Measurements from ENCODE around the gene CEP112. TPM values are rescaled to one million over a fixed set of nuclear protein-coding genes. Genes with fewer than 3 reads are reported as not detected.

Gene CEP112
- polyA plus RNA-seq, 1 donor (not counting 4 experiments of a cell fraction or from before 2014, with no cell fraction given), result 2.6 TPM

- no peaks in the 10 kb centered on the region for H3K4me1 ChIP-seq (ENCODE audit: control insufficient read depth, extremely low read depth, insufficient read depth, low read length)
- no peaks in the 10 kb centered on the region for H3K36me3 ChIP-seq (ENCODE audit: control insufficient read depth in 2 of 2, extremely low read depth in 1 of 2, insufficient read depth in 2 of 2, low read length in 2 of 2)
- no peaks in the 10 kb centered on the region for H3K9me1 ChIP-seq (ENCODE audit: control insufficient read depth, extremely low read depth, insufficient read depth, low read length)
- no peak overlapping the region for H3K4me3 ChIP-seq (ENCODE audit: control insufficient read depth in 2 of 3, extremely low read depth in 1 of 3, insufficient read depth in 2 of 3, low read depth in 1 of 3, low read length in 3 of 3)
- no peaks in the 10 kb centered on the region for H3K27me3 ChIP-seq (ENCODE audit: control insufficient read depth, extremely low read depth, insufficient read depth, low read length)
- H4K20me1 ChIP-seq (ENCODE audit: control insufficient read depth, extremely low read depth, insufficient read depth, low read length), result no peaks in the 10 kb centered on the region
- dilution Hi-C loops (cut with MboI; ENCODE audit: extremely low pct_ligation_motif_present, low sequenced_read_pairs), result no loop called here
- H3K79me2 ChIP-seq (ENCODE audit: control insufficient read depth, insufficient read depth, low read length), result no peaks in the 10 kb centered on the region
- H3K9ac ChIP-seq (ENCODE audit: control insufficient read depth, extremely low read depth, insufficient read depth, low read length), result no peak overlapping the region
- H3K4me2 ChIP-seq (ENCODE audit: control insufficient read depth, extremely low read depth, insufficient read depth, low read depth, low read length), result no peak overlapping the region
- FAIRE-seq (no peak), DNase-seq (ENCODE audit: low read depth, low spot score) (no peak)
- no peak overlapping the region for H3K27ac ChIP-seq (ENCODE audit: control insufficient read depth, insufficient read depth, low read length)
- H2AFZ ChIP-seq (ENCODE audit: control insufficient read depth, low read length), result no peak overlapping the region
- no peak for TF ChIP-seq CTCF (optimal IDR thresholded peaks at IDR 0.05 in 1 of 3, IDR thresholded peaks at IDR 0.05 in 1 of 3, conservative IDR thresholded peaks at IDR 0.05 in 1 of 3; ENCODE audit: extremely low read depth in 1 of 3, insufficient read depth in 2 of 3, low read length in 3 of 3)
- TF ChIP-seq EZH2 (IDR thresholded peaks at IDR 0.05; ENCODE audit: low read length), result no peak
- no peaks in the 10 kb centered on the region for H3K9me3 ChIP-seq (ENCODE audit: control insufficient read depth, low read depth, low read length)
Measured at GRCh38 chr17:65898651-65899050, 293.3 kb downstream of the CEP112 start.

GRCh38 chr17:65896889-65897288, 295.0 kb downstream of the CEP112 start:
- DNase-seq (ENCODE audit: low read depth, low spot score) (no peak), FAIRE-seq (no peak)
- no peak overlapping the region for H2AFZ ChIP-seq (ENCODE audit: control insufficient read depth, low read length)
- H3K36me3 ChIP-seq (ENCODE audit: control insufficient read depth in 2 of 2, extremely low read depth in 1 of 2, insufficient read depth in 2 of 2, low read length in 2 of 2), result no peaks in the 10 kb centered on the region
- no peaks in the 10 kb centered on the region for H3K79me2 ChIP-seq (ENCODE audit: control insufficient read depth, insufficient read depth, low read length)
- H3K9ac ChIP-seq (ENCODE audit: control insufficient read depth, extremely low read depth, insufficient read depth, low read length), result no peak overlapping the region
- H3K4me3 ChIP-seq (ENCODE audit: control insufficient read depth in 2 of 3, extremely low read depth in 1 of 3, insufficient read depth in 2 of 3, low read depth in 1 of 3, low read length in 3 of 3), result no peak overlapping the region
- no peaks in the 10 kb centered on the region for H3K9me1 ChIP-seq (ENCODE audit: control insufficient read depth, extremely low read depth, insufficient read depth, low read length)
- no peaks in the 10 kb centered on the region for H3K27me3 ChIP-seq (ENCODE audit: control insufficient read depth, extremely low read depth, insufficient read depth, low read length)
- H3K4me2 ChIP-seq (ENCODE audit: control insufficient read depth, extremely low read depth, insufficient read depth, low read depth, low read length), result no peak overlapping the region
- no peak for TF ChIP-seq CTCF (optimal IDR thresholded peaks at IDR 0.05 in 1 of 3, IDR thresholded peaks at IDR 0.05 in 1 of 3, conservative IDR thresholded peaks at IDR 0.05 in 1 of 3; ENCODE audit: extremely low read depth in 1 of 3, insufficient read depth in 2 of 3, low read length in 3 of 3)
- TF ChIP-seq EZH2 (IDR thresholded peaks at IDR 0.05; ENCODE audit: low read length), result no peak
- H4K20me1 ChIP-seq (ENCODE audit: control insufficient read depth, extremely low read depth, insufficient read depth, low read length), result no peaks in the 10 kb centered on the region
- no peaks in the 10 kb centered on the region for H3K9me3 ChIP-seq (ENCODE audit: control insufficient read depth, low read depth, low read length)
- dilution Hi-C loops (cut with MboI; ENCODE audit: extremely low pct_ligation_motif_present, low sequenced_read_pairs), result no loop called here
- H3K4me1 ChIP-seq (ENCODE audit: control insufficient read depth, extremely low read depth, insufficient read depth, low read length), result no peaks in the 10 kb centered on the region
- no peak overlapping the region for H3K27ac ChIP-seq (ENCODE audit: control insufficient read depth, insufficient read depth, low read length)

Measured in keratinocyte (primary cell).